ENCODE measurements around the gene MRPL38. TPM values are rescaled to one million over a fixed set of nuclear protein-coding genes. Genes with fewer than 3 reads are reported as not detected.

The MRPL38 gene
- total RNA-seq, 2 donors from 2014 or later = 88.6 to 190 TPM

- Histone ChIP-seq H3K9me3 (no peaks in the 10 kb centered on the region), H3K4me3 (peak overlapping the region; percentile 71), H3K4me1 (peaks cover 19% of the 10 kb centered on the region), H3K9ac (ENCODE audit: low read depth in 2 of 2, low read length in 2 of 2) (peak overlapping the region; percentile 89 to 93), H3K27ac (peak overlapping the region; percentile 98), H3K27me3 (no peaks in the 10 kb centered on the region), H3K36me3 (peaks cover 5% of the 10 kb centered on the region)
- intact Hi-C loops (cut with DNase I) = no loop called here
- TF ChIP-seq, protein P1, sequence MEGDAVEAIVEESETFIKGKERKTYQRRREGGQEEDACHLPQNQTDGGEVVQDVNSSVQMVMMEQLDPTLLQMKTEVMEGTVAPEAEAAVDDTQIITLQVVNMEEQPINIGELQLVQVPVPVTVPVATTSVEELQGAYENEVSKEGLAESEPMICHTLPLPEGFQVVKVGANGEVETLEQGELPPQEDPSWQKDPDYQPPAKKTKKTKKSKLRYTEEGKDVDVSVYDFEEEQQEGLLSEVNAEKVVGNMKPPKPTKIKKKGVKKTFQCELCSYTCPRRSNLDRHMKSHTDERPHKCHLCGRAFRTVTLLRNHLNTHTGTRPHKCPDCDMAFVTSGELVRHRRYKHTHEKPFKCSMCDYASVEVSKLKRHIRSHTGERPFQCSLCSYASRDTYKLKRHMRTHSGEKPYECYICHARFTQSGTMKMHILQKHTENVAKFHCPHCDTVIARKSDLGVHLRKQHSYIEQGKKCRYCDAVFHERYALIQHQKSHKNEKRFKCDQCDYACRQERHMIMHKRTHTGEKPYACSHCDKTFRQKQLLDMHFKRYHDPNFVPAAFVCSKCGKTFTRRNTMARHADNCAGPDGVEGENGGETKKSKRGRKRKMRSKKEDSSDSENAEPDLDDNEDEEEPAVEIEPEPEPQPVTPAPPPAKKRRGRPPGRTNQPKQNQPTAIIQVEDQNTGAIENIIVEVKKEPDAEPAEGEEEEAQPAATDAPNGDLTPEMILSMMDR (IDR thresholded peaks at IDR 0.05) = no peak
- peak; percentile 90 for DNase-seq
Observed at GRCh38 chr17:75876190-75876937, 28.3 kb downstream of the MRPL38 start.

DNA sequence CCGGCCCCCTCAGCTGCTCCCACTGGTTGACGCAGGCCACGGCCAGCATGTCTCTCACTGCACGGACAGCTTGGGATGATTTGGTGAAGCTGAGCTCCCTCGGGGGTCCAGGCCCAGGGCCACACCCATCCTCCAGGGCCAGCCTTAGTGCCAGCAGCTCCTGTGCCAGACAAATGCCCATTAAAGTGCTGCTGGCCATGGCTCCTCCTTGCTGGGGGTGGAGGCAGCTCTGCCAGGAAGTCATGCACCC, 28.8 kb downstream of the MRPL38 start:
- H3K4me3 ChIP-seq = peak overlapping the region; percentile 71
- TF ChIP-seq, protein P1 (IDR thresholded peaks at IDR 0.05) = no peak
- H3K27me3 ChIP-seq = no peaks in the 10 kb centered on the region
- intact Hi-C loops (cut with DNase I) = no loop called here
- peak overlapping the region; percentile 89 to 93 for H3K9ac ChIP-seq (ENCODE audit: low read depth in 2 of 2, low read length in 2 of 2)
- peaks cover 5% of the 10 kb centered on the region for H3K36me3 ChIP-seq
- DNase-seq = no peak
- H3K9me3 ChIP-seq = no peaks in the 10 kb centered on the region
- peak overlapping the region; percentile 98 for H3K27ac ChIP-seq
- peaks cover 19% of the 10 kb centered on the region for H3K4me1 ChIP-seq

GRCh38 chr17:75875182-75875939, 29.3 kb downstream of the MRPL38 start:
- Histone ChIP-seq H3K27ac (peak overlapping the region; percentile 98), H3K9ac (ENCODE audit: low read depth in 2 of 2, low read length in 2 of 2) (peak overlapping the region; percentile 89 to 93), H3K9me3 (no peaks in the 10 kb centered on the region), H3K36me3 (peaks cover 5% of the 10 kb centered on the region), H3K4me3 (peak overlapping the region; percentile 71), H3K27me3 (no peaks in the 10 kb centered on the region), H3K4me1 (peaks cover 19% of the 10 kb centered on the region)
- TF ChIP-seq, protein P1 (IDR thresholded peaks at IDR 0.05) = no peak
- intact Hi-C loops (cut with DNase I) = no loop called here
- DNase-seq = peak; percentile 68

DNA sequence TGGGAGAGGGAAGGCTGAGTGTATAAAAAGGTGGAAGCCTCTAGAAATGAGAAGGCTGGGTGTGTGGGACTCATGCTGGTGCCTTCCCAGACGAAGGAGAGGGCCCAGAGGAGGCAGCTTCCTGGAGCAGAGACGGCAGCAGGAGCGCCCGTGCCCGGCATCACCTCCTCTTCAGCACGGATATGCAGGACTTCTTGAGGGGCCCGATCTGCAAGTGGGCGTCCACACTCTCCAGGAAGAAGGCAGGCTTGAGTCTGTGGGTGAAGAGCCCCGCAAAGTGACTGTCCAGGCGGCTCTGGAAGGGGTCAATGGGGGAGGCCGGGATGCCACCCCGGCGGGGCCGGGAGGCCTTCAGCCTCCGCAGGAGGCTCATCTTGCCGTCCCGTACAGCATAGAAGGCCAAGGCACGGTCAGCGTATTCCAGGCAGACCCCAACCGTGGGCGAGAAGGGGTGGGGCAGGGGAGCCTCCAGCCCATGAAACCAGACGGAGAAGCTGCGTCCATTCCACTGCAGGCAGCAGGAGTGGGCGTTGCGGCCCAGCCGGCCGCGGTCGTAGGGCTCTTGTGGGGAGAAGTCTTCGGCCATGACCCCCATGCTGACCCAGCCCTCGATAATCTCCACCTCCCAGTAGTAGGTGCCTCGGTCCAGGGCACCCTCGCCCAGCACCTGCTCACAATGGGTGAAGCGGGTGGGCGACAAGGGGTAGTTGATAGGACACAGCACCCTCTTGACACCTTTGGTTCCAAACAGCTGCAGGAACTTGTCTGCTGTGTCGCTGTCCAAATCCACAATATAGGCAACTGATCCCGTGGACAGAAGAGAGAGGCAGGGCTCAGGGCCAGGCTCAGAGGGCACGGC, 30.1 kb downstream of the MRPL38 start:
- TF ChIP-seq, protein P1 (IDR thresholded peaks at IDR 0.05) = no peak
- no peaks in the 10 kb centered on the region for H3K9me3 ChIP-seq
- H3K27ac ChIP-seq = peak overlapping the region; percentile 98
- peaks cover 19% of the 10 kb centered on the region for H3K4me1 ChIP-seq
- H3K4me3 ChIP-seq = no peak overlapping the region
- no peak for DNase-seq
- intact Hi-C loops (cut with DNase I) = no loop called here
- H3K27me3 ChIP-seq = no peaks in the 10 kb centered on the region
- H3K36me3 ChIP-seq = peaks cover 5% of the 10 kb centered on the region
- H3K9ac ChIP-seq (ENCODE audit: low read depth in 2 of 2, low read length in 2 of 2) = peak overlapping the region; percentile 37 to 93

GRCh38 chr17:75873587-75874322, 30.9 kb downstream of the MRPL38 start:
- peak overlapping the region; percentile 4 to 41 for H3K9ac ChIP-seq (ENCODE audit: low read depth in 2 of 2, low read length in 2 of 2)
- H3K27me3 ChIP-seq = no peaks in the 10 kb centered on the region
- peaks cover 22% of the 10 kb centered on the region for H3K4me1 ChIP-seq
- peaks cover 5% of the 10 kb centered on the region for H3K36me3 ChIP-seq
- no peaks in the 10 kb centered on the region for H3K9me3 ChIP-seq
- TF ChIP-seq, protein P1 (IDR thresholded peaks at IDR 0.05) = no peak
- intact Hi-C loops (cut with DNase I) = no loop called here
- DNase-seq = no peak
- peak overlapping the region; percentile 90 for H3K27ac ChIP-seq
- no peak overlapping the region for H3K4me3 ChIP-seq
